A549 (cell line): ENCODE data around the gene ACTR3. TPM values are rescaled to one million over a fixed set of nuclear protein-coding genes. Genes with fewer than 3 reads are reported as not detected.

Experiments
- ATAC-seq, 2 experiments: fragments of 200-7000 bp in 1 of 2; fragments of >200 bp in 1 of 2; cut with Nextera tagmentation in 1 of 2; cut with Tn5 transposase in 1 of 2; 3 replicates each; pipeline versions ENCODE4 v1.8.0 to v1.9.1; 2018 to 2020; ENCODE audit warnings: mild to moderate bottlenecking in 1 of 2, moderate library complexity in 1 of 2
- CTCF ChIA-PET: fragments of 300-600 bp; sonication (Branson Sonifier 250); formaldehyde crosslinking; extraction: SDS; loops from one replicate; lab custom pipeline; 2021; ENCODE audit warnings: antibody characterized with exemption, inconsistent platforms; lab: Yijun Ruan, JAX
- POLR2A ChIA-PET: fragments of 350-600 bp; formaldehyde crosslinking; extraction: SDS; loops from one replicate; lab custom pipeline; 2021; ENCODE audit warnings: antibody characterized with exemption, inconsistent platforms; lab: Yijun Ruan, JAX
- DNase-seq, 2 experiments: peaks; one replicate each; pipeline versions ENCODE4 v3.0.0 to v3.0.0-alpha.2; 2011 to 2016; ENCODE audit warnings: low read depth in 1 of 2, low spot score in 1 of 2
- FAIRE-seq: peaks from 2 replicates; lab custom pipeline; 2011; peaks lifted over from hg19 to GRCh38; lab: Jason Lieb, UNC
- H3K27ac ChIP-seq, 2 experiments: fragments of >200 bp; sonication (Bioruptor Twin); formaldehyde crosslinking; 3 replicates each; pipeline ENCODE4 v1.5.1; 2016 to 2017
- H3K4me1 ChIP-seq: fragments of >200 bp; sonication (Bioruptor Twin); formaldehyde crosslinking; 3 replicates; pipeline ENCODE4 v1.6.1; 2016
- H3K4me2 ChIP-seq: fragments of >200 bp; sonication (Bioruptor Twin); formaldehyde crosslinking; 3 replicates; pipeline ENCODE4 v1.6.1; 2016
- H3K4me3 ChIP-seq: fragments of >200 bp; sonication (Bioruptor Twin); formaldehyde crosslinking; 3 replicates; pipeline ENCODE4 v1.5.1; 2016
- H3K9me3 ChIP-seq: fragments of >200 bp; sonication (Bioruptor Twin); formaldehyde crosslinking; 3 replicates; pipeline ENCODE4 v1.6.1; 2016
- BCL3 ChIP-seq: fragments of >200 bp; sonication (Bioruptor Twin); formaldehyde crosslinking; IDR thresholded peaks from 3 replicates; pipeline ENCODE4 v1.6.1; 2016
- CEBPB ChIP-seq, 2 experiments: fragments of >200 bp in 1 of 2; sonication (Bioruptor Twin) in 1 of 2; formaldehyde crosslinking in 1 of 2; IDR thresholded peaks; 2 replicates each; pipeline ENCODE4 v1.6.1; 2012 to 2016
- HDAC2 ChIP-seq: fragments of 200-600 bp; sonication (generic); IDR thresholded peaks from 2 replicates; pipeline ENCODE4 v1.6.1; 2016
- HES2 ChIP-seq: fragments of >200 bp; sonication (Bioruptor Twin); formaldehyde crosslinking; IDR thresholded peaks from 2 replicates; pipeline ENCODE4 v1.6.1; 2016
- HEYL ChIP-seq: fragments of 250-450 bp; sonication (Bioruptor Pico); IDR thresholded peaks from 2 replicates; pipeline ENCODE4 v1.8.0; 2021; ENCODE audit warnings: mild to moderate bottlenecking, moderate library complexity
- HOXB5 ChIP-seq: fragments of 250-450 bp; sonication (Bioruptor Pico); IDR thresholded peaks from 2 replicates; pipeline ENCODE4 v1.5.0; 2020; ENCODE audit warnings: mild to moderate bottlenecking, moderate library complexity
- JUNB ChIP-seq: fragments of >200 bp; sonication (Bioruptor Twin); formaldehyde crosslinking; IDR thresholded peaks from 2 replicates; pipeline ENCODE4 v1.6.1; 2016
- KDM5A ChIP-seq: fragments of 200-600 bp; sonication (generic); IDR thresholded peaks from 2 replicates; pipeline ENCODE4 v1.6.1; 2016; ENCODE audit warnings: antibody characterized with exemption, mild to moderate bottlenecking
- MAFK ChIP-seq: fragments of 450-650 bp; IDR thresholded peaks from 2 replicates; pipeline ENCODE4 v1.6.1; 2014; ENCODE audit not compliant: partially characterized antibody
- MAX ChIP-seq: IDR thresholded peaks from 2 replicates; pipeline ENCODE4 v1.6.1; 2012
- NPAS2 ChIP-seq: fragments of 250-450 bp; sonication (Bioruptor Pico); IDR thresholded peaks from 2 replicates; pipeline ENCODE4 v1.8.0; 2022; ENCODE audit warnings: mild to moderate bottlenecking, moderate library complexity, borderline replicate concordance
- PHF8 ChIP-seq: fragments of 200-600 bp; sonication (generic); IDR thresholded peaks from 2 replicates; pipeline ENCODE4 v1.6.1; 2016; ENCODE audit warnings: low read depth, mild to moderate bottlenecking, antibody characterized with exemption, moderate library complexity, borderline replicate concordance
- RARB ChIP-seq: fragments of 250-450 bp; sonication (Bioruptor Pico); IDR thresholded peaks from 2 replicates; pipeline ENCODE4 v1.8.0; 2021; ENCODE audit warnings: mild to moderate bottlenecking, moderate library complexity
- USF2 ChIP-seq: fragments of 450-650 bp; IDR thresholded peaks from 2 replicates; pipeline ENCODE4 v1.6.1; 2014; ENCODE audit warnings: antibody characterized with exemption
- ZFP36 ChIP-seq: fragments of 450-650 bp; IDR thresholded peaks from 2 replicates; pipeline ENCODE4 v1.6.1; 2014; ENCODE audit warnings: borderline replicate concordance; ENCODE audit not compliant: partially characterized antibody
- WGBS: methylation state at CpG from one replicate; pipeline ENCODE4 v1.1.6; 2017; ENCODE audit errors: missing lambda C conversion rate; 5-methylcytosine and 5-hydroxymethylcytosine counted together
- polyA plus RNA-seq, 4 experiments: library from polyadenylated mRNA; depleted of rRNA in 3 of 4; stranded (reverse); fragments of >200 nt; fragmentation: RNase III in 1 of 4; extraction: RNeasy Plus Mini Kit Qiagen cat#74134 plus additional on column Dnase treatment in 1 of 4; gene quantifications; 2 replicates in 3 of 4; 3 replicates in 1 of 4; pipeline ENCODE4 v1.2.3, GENCODE V29; 2011 to 2017
- TF ChIP-seq, protein P1 (sequence below): fragments of >200 bp; sonication (Bioruptor Twin); formaldehyde crosslinking; IDR thresholded peaks from 3 replicates; pipeline ENCODE4 v1.5.1; 2016
- TF ChIP-seq, protein P2 (sequence below): IDR thresholded peaks from 2 replicates; pipeline ENCODE4 v1.6.1; 2012; ENCODE audit warnings: low read depth, borderline replicate concordance

Gene ACTR3
- polyA plus RNA-seq, 2 of the 4 experiments (the other 2 are of a cell fraction), result 359 to 412 TPM

DNA sequence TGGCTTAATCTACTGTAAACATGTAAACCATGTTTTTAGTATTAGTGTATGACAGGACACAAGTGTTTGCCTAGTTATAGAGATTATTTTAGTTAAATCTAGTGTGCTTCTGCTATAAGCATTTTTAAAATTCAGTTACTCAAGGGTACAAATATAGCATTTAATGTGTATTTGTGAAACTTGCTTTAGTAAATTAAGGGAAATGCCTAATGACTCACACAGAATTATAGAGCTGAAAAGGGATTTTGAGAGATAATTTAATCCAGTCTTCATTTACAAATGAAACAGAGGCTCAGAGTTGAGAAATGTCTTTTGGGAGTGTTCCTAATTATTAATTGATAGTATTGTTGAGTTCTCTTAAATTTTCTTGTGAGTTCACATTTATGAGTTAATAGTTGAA, 8.2 kb downstream of the ACTR3 start:
- Histone ChIP-seq H3K27ac (no peak overlapping the region), H3K4me3 (no peak overlapping the region), H3K9me3 (no peaks in the 10 kb centered on the region), H3K4me1 (peaks cover 84% of the 10 kb centered on the region), H3K4me2 (peak overlapping the region; percentile 9; the same call in 2 of the 3 replicates)
- ChIA-PET POLR2A (no interaction called here), CTCF (no interaction called here)
- FAIRE-seq, result no peak
- TF ChIP-seq MAFK (no peak), HES2 (no peak), NPAS2 (CRISPR knock-in tag) (no peak), HEYL (CRISPR knock-in tag) (no peak), BCL3 (no peak), CEBPB (IDR thresholded peaks at IDR 0.05) (no peak), ZFP36 (no peak), RARB (CRISPR knock-in tag) (no peak), HDAC2 (no peak), MAX (no peak)
- TF ChIP-seq, protein P1, sequence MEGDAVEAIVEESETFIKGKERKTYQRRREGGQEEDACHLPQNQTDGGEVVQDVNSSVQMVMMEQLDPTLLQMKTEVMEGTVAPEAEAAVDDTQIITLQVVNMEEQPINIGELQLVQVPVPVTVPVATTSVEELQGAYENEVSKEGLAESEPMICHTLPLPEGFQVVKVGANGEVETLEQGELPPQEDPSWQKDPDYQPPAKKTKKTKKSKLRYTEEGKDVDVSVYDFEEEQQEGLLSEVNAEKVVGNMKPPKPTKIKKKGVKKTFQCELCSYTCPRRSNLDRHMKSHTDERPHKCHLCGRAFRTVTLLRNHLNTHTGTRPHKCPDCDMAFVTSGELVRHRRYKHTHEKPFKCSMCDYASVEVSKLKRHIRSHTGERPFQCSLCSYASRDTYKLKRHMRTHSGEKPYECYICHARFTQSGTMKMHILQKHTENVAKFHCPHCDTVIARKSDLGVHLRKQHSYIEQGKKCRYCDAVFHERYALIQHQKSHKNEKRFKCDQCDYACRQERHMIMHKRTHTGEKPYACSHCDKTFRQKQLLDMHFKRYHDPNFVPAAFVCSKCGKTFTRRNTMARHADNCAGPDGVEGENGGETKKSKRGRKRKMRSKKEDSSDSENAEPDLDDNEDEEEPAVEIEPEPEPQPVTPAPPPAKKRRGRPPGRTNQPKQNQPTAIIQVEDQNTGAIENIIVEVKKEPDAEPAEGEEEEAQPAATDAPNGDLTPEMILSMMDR, result no peak
- TF ChIP-seq, protein P2, sequence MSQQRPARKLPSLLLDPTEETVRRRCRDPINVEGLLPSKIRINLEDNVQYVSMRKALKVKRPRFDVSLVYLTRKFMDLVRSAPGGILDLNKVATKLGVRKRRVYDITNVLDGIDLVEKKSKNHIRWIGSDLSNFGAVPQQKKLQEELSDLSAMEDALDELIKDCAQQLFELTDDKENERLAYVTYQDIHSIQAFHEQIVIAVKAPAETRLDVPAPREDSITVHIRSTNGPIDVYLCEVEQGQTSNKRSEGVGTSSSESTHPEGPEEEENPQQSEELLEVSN, result no peak
- no peak for ATAC-seq
- no peak for DNase-seq

- Histone ChIP-seq H3K27ac (no peak overlapping the region), H3K4me3 (no peak overlapping the region), H3K9me3 (no peaks in the 10 kb centered on the region), H3K4me2 (peak overlapping the region; percentile 35; the same call in 2 of the 3 replicates), H3K4me1 (peaks cover 74% of the 10 kb centered on the region)
- TF ChIP-seq JUNB, result no peak
- DNase-seq (no peak), FAIRE-seq (no peak), ATAC-seq (no peak)
- ChIA-PET POLR2A (no interaction called here), CTCF (interaction anchor here (1.2 kb wide), 1 partner anchor 10 kb away, joined by 3 read pairs; no protein-coding TSS in a partner anchor)
Observed at GRCh38 chr2:113899166-113899565, 9.3 kb downstream of the ACTR3 start.

DNA sequence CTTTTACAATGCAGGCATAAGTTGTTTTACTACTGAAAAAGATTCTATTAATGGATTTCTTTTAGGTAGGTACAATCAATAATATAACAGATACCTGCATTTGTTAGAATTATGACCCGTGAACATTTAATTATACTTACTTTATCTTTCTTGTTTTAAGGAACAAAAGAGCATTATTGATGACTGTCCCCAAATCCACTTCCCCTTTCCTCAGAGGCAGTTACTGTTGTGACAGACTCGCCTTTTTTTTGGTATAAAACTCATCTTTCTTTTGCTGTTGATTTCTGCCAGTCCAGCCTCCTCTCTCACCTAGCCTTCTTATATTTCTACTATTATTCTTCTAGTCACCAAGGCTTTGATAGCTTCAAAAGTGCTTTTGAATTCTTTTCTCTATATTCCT, 12.1 kb downstream of the ACTR3 start:
- POLR2A ChIA-PET, result no interaction called here
- TF ChIP-seq KDM5A, result no peak
- no peak for TF ChIP-seq HOXB5 (CRISPR knock-in tag)
- TF ChIP-seq BCL3, result no peak
- TF ChIP-seq PHF8, result no peak
- no peak for TF ChIP-seq HDAC2
- TF ChIP-seq USF2, result no peak
- no peak overlapping the region for H3K4me3 ChIP-seq
- no peak overlapping the region for H3K27ac ChIP-seq
- 92% methylated on average over 2 of the region's 2 CpGs for WGBS
- FAIRE-seq, result no peak
- H3K9me3 ChIP-seq, result peaks cover 6% of the 10 kb centered on the region; the same call in 2 of the 3 replicates
- H3K4me1 ChIP-seq, result peaks cover 49% of the 10 kb centered on the region
- no peak for ATAC-seq
- H3K4me2 ChIP-seq, result no peak overlapping the region
- no peak for DNase-seq
- CTCF ChIA-PET, result no interaction called here
